Vagina (tissue), 2 donors: ENCODE data around the gene SPACA7.

Source experiments
- POLR2A ChIP-seq, 2 donors: fragments of 450-650 bp; IDR thresholded peaks; one replicate each; pipeline ENCODE4 v1.6.1; 2017; ENCODE audit warnings: antibody characterized with exemption in 2 of 2, mild to moderate bottlenecking in 2 of 2, moderate library complexity in 2 of 2
- TF ChIP-seq, protein P1 (sequence below), 3 experiments: fragments of 450-650 bp in 2 of 3; fragments of 200-600 bp in 1 of 3; sonication (generic) in 1 of 3; IDR thresholded peaks; one replicate each; pipeline ENCODE4 v1.5.1; 2017 to 2019; ENCODE audit warnings: antibody characterized with exemption in 3 of 3, mild to moderate bottlenecking in 2 of 3, moderate library complexity in 2 of 3

DNA sequence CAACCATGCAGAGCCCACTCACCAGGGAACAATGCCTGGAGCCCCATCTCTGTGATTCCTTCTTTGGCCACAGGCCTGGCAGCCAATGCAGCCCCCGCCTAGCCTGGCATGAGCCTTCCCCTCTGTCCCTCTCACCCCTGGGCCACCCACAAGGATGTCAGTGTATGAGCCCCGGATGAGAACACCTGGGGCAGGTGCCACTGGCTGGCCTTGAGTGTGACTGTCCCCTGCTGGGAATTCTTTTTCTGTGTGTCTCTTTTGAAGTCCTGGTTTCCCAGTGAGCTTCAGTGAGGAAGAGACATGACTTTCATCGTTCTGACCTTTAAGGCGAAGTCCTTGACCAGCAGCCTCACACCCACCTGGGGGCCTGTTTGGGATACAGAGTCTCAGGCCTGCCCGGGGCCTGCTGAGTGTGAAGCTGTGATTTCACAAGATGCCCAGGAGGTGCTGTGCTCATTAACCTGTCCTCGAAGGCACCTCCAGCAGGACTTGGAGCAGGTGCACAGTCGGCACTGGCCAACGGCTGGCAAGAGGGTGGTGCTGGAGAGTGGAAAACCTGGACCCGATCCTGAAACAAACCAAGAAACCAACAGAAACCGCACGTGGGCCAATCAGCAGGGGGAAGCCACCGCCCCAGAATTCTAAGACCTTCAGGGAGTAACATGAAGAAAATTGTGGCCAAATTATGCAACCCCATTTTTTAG is 27.4 kb upstream of the SPACA7 start:
- TF ChIP-seq, protein P1, sequence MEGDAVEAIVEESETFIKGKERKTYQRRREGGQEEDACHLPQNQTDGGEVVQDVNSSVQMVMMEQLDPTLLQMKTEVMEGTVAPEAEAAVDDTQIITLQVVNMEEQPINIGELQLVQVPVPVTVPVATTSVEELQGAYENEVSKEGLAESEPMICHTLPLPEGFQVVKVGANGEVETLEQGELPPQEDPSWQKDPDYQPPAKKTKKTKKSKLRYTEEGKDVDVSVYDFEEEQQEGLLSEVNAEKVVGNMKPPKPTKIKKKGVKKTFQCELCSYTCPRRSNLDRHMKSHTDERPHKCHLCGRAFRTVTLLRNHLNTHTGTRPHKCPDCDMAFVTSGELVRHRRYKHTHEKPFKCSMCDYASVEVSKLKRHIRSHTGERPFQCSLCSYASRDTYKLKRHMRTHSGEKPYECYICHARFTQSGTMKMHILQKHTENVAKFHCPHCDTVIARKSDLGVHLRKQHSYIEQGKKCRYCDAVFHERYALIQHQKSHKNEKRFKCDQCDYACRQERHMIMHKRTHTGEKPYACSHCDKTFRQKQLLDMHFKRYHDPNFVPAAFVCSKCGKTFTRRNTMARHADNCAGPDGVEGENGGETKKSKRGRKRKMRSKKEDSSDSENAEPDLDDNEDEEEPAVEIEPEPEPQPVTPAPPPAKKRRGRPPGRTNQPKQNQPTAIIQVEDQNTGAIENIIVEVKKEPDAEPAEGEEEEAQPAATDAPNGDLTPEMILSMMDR (IDR thresholded peaks at IDR 0.05), result no peak
- TF ChIP-seq POLR2A (IDR thresholded peaks at IDR 0.05), result no peak
